Keratinocyte (primary cell): ENCODE results near the gene PCDH15.

Experiments used
- CTCF ChIP-seq, 3 experiments: IDR thresholded peaks in 1 of 3; conservative IDR thresholded peaks in 1 of 3; optimal IDR thresholded peaks in 1 of 3; 2 replicates in 2 of 3; 3 replicates in 1 of 3; pipeline versions ENCODE3 to v1.5.1; 2011; ENCODE audit warnings: low read length in 3 of 3, mild to moderate bottlenecking in 3 of 3, moderate library complexity in 2 of 3, control low read depth in 1 of 3, inconsistent platforms in 1 of 3; ENCODE audit not compliant: insufficient read depth in 2 of 3; ENCODE audit errors: extremely low read depth in 1 of 3
- EZH2 ChIP-seq: IDR thresholded peaks from one replicate; pipeline ENCODE4 v1.6.1; 2012; ENCODE audit warnings: inconsistent platforms, mild to moderate bottlenecking, low read length, moderate library complexity

GRCh38 chr10:54396031-54396430 lies 405.0 kb downstream of the PCDH15 start:
- TF ChIP-seq CTCF (optimal IDR thresholded peaks at IDR 0.05 in 1 of 3, IDR thresholded peaks at IDR 0.05 in 1 of 3, conservative IDR thresholded peaks at IDR 0.05 in 1 of 3; ENCODE audit: extremely low read depth in 1 of 3, insufficient read depth in 2 of 3, low read length in 3 of 3) (no peak), EZH2 (no peak)
